ENCODE data around the gene CADPS. TPM values are rescaled to one million over a fixed set of nuclear protein-coding genes. Genes with fewer than 3 reads are reported as not detected.

CADPS gene
- total and polyA plus RNA-seq, 5 experiments from 2014 or later, result not detected

DNA sequence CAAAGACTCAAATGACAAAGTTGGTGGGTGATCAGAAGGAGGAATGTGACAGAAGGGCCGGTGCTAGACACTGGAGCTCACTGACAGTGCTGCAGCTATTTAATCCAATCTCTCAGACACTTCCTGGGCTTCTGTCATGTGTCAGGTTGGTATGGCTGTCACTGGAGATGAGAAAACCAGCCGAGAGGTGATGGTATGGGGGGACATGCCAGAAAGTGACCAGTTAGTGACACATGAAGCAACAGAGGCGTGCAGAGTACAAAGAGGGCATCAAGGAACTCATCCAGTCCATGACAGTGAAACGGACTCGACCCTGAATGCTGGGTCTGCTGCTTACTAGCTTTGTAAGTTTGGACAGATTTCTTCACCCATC is 219.5 kb downstream of the CADPS start:
- Mint-ChIP-seq H3K27me3 (peaks cover 0 to 9% (median 0%) of the 10 kb centered on the region in 5 donors), H3K36me3 (no peaks in the 10 kb centered on the region), H3K4me3 (no peak overlapping the region), H3K4me1 (no peaks in the 10 kb centered on the region), H3K9me3 (no peaks in the 10 kb centered on the region), H3K27ac (no peak overlapping the region)
- ATAC-seq (no peak), DNase-seq (no peak)
- POLR2A ChIA-PET, result no interaction called here

DNA sequence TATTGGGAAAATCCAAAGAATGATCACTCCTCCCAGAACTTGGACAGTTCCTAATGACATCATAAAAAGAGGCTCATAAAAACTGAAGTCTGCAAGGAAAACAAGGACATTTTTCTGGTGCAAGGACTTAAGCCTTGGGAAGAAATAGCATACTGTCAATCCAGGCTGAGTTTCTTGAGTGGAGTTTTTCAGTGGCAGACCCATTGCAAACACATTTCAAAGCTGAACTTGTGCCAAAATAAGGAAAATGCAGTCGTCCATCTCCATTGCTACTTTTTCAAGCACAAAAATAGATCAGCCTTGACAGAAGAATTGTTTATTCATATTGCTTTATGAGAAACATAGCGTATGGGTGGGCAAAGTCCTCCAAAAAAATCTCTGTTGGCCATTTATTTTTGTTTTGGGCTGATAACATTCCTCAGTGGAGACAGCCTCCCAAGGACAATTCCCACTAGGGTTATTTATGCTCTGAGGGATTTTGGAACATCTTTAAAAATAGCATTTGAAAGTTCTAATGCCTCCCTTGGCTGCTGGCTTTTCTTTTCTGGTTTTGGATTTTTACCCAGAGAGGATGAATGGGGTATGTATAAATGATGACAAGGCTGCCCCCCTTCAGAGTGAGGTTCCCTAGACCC is 220.0 kb downstream of the CADPS start:
- no peak for DNase-seq
- H3K9me3 Mint-ChIP-seq, result no peaks in the 10 kb centered on the region
- H3K36me3 Mint-ChIP-seq, result no peaks in the 10 kb centered on the region
- no peak for ATAC-seq
- no peaks in the 10 kb centered on the region for H3K4me1 Mint-ChIP-seq
- POLR2A ChIA-PET, result no interaction called here
- no peak overlapping the region for H3K27ac Mint-ChIP-seq
- no peak overlapping the region for H3K4me3 Mint-ChIP-seq
- peaks cover 0 to 9% (median 0%) of the 10 kb centered on the region in 5 donors for H3K27me3 Mint-ChIP-seq

DNA sequence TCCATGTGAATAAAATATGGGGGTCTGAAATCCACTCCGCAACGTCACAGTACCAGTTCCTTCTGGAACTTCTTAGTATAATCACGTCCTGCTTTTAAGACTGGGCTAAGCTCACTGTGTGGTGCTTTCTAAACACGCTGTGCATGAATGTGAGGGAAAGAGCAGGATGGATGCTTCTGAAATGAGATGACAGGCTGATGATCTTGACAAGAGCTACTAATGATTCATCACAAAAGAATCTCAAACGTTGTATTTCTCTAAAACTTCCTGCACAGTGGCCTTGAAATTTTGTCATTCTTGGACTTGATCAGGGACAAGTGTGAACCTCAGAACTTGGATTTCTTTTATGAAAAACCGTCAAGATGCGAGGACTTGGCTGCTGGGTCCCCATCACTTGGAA is 221.4 kb downstream of the CADPS start:
- POLR2A ChIA-PET, result no interaction called here
- Mint-ChIP-seq H3K4me3 (no peak overlapping the region), H3K27ac (no peak overlapping the region), H3K4me1 (no peaks in the 10 kb centered on the region), H3K9me3 (no peaks in the 10 kb centered on the region), H3K36me3 (no peaks in the 10 kb centered on the region), H3K27me3 (peaks cover 0 to 9% (median 0%) of the 10 kb centered on the region in 5 donors)
- no peak for DNase-seq
- no peak for ATAC-seq

DNA sequence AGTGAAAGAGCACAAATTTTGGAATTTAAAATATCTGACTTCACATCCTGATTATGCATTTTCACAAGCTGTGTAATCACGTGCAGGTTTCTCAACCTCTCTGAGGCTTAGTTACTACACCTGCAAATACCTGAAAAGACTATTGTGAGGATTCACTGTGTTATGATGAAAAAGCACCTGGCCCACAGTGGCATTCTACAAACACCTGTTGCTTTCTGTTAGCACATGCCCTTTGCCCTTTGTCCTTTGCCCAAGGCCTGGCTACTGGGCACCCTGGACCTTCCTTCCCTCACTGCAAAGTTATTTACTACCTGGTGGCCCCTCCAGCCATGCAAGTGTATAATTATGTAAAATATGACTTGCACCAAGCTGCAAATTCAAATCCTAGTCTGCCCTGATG is 227.5 kb downstream of the CADPS start:
- H3K36me3 Mint-ChIP-seq, result no peaks in the 10 kb centered on the region
- no peaks in the 10 kb centered on the region for H3K4me1 Mint-ChIP-seq
- POLR2A ChIA-PET, result no interaction called here

DNA sequence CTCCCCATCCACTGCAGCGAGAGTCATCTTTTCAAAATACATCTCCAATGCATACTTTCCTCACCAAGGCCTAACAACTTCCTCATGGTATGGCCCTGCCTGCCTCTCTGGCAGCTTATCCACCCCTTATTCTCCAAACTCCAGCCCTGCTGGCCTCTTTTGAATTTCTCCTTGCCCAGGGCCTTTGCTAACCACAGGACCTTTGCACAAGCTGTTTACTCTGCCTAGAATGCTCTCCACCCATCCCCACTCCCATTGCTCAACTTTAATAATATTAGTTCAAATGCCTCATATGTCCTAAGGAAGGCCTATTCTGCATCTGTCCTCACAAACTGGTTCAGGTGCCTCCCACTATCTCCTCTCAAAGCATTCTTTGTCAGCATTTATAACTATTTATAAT is 230.7 kb downstream of the CADPS start:
- Mint-ChIP-seq H3K4me3 (no peak overlapping the region), H3K27me3 (peaks cover 0 to 16% (median 2%) of the 10 kb centered on the region in 5 donors), H3K27ac (no peak overlapping the region), H3K36me3 (no peaks in the 10 kb centered on the region), H3K9me3 (peaks cover 0 to 10% (median 0%) of the 10 kb centered on the region in 9 donors), H3K4me1 (peaks cover 0 to 2% (median 0%) of the 10 kb centered on the region in 4 donors)
- DNase-seq (no peak), ATAC-seq (no peak)
- POLR2A ChIA-PET, result no interaction called here

More for the DNA sequence above, 227.5 kb downstream of the CADPS start:
- no peaks in the 10 kb centered on the region for H3K9me3 Mint-ChIP-seq
- no peak for ATAC-seq
- peaks cover 0 to 9% (median 1%) of the 10 kb centered on the region in 5 donors for H3K27me3 Mint-ChIP-seq
- H3K4me3 Mint-ChIP-seq, result no peak overlapping the region
- H3K27ac Mint-ChIP-seq, result no peak overlapping the region
- no peak for DNase-seq

DNA sequence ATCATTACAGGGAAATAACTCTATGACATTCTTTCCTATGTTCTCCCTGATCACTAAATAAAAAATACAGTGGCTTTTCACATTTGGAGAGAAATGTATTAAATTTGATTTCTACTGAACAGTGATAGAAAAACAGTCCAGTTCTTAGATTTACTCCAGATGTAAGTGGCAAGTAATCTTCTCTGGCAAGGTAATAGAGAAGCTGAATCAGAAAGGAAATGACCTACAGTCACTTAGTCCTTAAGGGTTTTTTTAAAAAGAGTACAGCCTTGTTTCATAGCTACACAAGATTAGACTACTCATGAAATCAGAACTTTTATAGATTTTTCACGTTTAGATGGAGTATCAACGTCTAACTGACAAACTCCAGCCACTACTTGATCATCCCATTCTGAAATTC is 236.9 kb downstream of the CADPS start:
- Mint-ChIP-seq H3K9me3 (peaks cover 0 to 10% (median 0%) of the 10 kb centered on the region in 9 donors), H3K27me3 (peaks cover 0 to 24% (median 6%) of the 10 kb centered on the region in 5 donors), H3K4me1 (peaks cover 0 to 2% (median 0%) of the 10 kb centered on the region in 4 donors), H3K4me3 (no peak overlapping the region), H3K27ac (no peak overlapping the region), H3K36me3 (no peaks in the 10 kb centered on the region)
- DNase-seq (no peak), ATAC-seq (no peak)
- POLR2A ChIA-PET, result no interaction called here

DNA sequence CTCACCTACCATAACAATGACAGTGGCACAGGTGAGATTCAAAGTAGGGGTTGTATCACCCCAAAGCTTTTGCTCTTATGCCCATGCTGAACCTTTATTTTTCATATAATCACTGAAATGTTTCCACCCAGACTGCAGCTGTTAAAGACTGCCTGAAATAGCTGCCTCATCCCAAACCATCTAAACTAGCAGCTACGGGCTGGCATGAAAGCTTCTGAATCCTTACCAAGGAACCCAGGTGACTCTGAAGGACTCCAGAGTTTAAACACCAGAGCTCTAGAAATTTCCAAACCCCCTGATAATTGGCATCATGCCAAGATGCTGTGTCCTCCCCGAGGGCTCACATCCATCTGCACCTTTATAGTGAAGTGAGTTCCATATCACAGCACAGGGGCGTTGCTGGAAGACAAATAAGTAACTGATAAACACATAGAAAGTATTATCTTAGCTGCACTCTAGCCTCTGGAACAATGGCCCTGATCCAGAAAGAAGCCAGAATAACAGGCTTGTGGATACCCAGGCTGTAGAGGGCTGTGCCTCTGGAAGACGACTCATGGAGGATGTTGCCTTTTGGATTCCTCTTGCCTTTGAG is 238.9 kb downstream of the CADPS start:
- H3K9me3 Mint-ChIP-seq, result no peaks in the 10 kb centered on the region
- no peak for DNase-seq
- POLR2A ChIA-PET, result no interaction called here
- no peak overlapping the region for H3K4me3 Mint-ChIP-seq
- no peak overlapping the region for H3K27ac Mint-ChIP-seq
- no peaks in the 10 kb centered on the region for H3K36me3 Mint-ChIP-seq
- no peaks in the 10 kb centered on the region for H3K4me1 Mint-ChIP-seq
- H3K27me3 Mint-ChIP-seq, result peaks cover 2 to 19% (median 10%) of the 10 kb centered on the region in 5 donors
- no peak for ATAC-seq

DNA sequence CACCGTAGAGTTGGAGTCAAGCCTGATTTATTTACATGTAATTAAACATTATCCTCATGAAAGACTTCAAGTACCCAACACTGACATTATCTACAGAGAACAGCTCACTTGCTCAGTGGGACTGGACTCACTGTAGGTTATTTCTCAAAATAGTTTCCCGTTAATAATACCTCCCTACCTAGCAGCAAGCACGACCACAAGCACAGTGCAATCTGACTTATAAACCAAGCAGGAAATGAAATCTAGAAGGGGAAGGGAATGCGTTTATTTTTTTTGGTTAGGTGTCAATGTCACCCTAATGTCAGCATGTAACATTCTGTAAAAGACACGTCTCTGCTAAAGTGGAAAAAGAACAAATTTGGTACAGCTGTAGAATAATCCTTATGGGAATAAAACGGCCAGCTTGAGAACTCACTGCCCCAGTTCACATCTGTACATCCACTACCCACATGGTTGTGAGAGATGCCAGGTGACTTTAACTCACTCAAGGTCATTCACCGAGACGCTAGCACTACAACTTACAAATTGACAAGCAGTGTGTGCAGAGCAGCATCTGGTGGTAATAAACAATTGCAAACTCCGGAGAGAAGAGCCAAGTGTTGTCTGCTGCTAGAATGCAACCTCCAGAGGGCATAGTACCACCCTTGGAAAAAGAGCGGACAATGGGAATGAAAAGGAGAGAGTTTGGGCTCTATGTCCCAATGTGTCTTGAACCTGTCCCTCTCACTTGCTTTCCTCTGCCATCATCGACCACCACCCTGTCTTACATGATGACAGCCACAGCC is 242.5 kb downstream of the CADPS start:
- H3K27me3 Mint-ChIP-seq, result peaks cover 2 to 14% (median 9%) of the 10 kb centered on the region in 5 donors
- no peak overlapping the region for H3K27ac Mint-ChIP-seq
- POLR2A ChIA-PET, result no interaction called here
- no peaks in the 10 kb centered on the region for H3K36me3 Mint-ChIP-seq
- DNase-seq (no peak), ATAC-seq (no peak)
- no peaks in the 10 kb centered on the region for H3K9me3 Mint-ChIP-seq
- H3K4me1 Mint-ChIP-seq, result no peaks in the 10 kb centered on the region
- no peak overlapping the region for H3K4me3 Mint-ChIP-seq

DNA sequence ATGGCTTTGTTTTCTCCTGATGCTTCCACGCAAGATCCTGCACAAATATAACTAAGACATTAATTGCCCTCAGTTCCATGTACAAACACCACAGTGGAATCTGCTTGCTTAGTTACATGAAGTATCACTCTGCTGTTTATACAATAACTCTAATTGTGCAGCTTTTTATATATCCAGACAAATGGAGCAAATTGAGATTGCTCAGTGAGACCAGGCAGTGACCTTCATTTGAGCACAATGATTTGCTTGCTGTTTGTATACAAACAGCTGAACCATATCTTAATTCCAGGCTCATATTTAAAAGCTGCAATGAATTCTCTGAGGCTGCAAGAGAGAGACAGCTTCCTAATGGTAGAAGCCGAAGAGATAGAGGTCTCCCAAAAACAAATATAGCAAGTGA is 243.7 kb downstream of the CADPS start:
- DNase-seq (no peak), ATAC-seq (no peak)
- no peak overlapping the region for H3K27ac Mint-ChIP-seq
- H3K27me3 Mint-ChIP-seq, result peaks cover 2 to 12% (median 7%) of the 10 kb centered on the region in 5 donors
- no peaks in the 10 kb centered on the region for H3K9me3 Mint-ChIP-seq
- no peaks in the 10 kb centered on the region for H3K36me3 Mint-ChIP-seq
- no peaks in the 10 kb centered on the region for H3K4me1 Mint-ChIP-seq
- no peak overlapping the region for H3K4me3 Mint-ChIP-seq
- POLR2A ChIA-PET, result no interaction called here

DNA sequence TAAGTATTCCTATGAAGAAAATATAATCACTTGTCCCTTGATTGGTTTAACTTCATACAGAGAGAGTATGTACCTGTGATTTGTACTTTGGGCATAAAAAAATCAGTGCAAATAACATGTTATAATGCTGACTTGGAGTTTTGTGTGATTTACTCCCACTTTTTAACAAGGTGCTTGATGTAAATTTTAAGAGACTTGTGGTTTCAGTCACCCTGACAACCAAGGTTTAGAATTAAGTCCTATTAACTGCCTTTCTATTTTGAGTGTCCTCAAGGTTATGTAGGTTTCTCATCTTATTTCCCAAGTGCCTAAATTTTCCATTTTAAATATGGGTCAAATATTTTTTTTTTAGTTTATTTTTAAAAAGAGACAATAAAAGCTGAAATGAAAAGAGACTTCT is 244.6 kb downstream of the CADPS start:
- no peaks in the 10 kb centered on the region for H3K4me1 Mint-ChIP-seq
- H3K27me3 Mint-ChIP-seq, result peaks cover 2 to 13% (median 7%) of the 10 kb centered on the region in 5 donors
- H3K36me3 Mint-ChIP-seq, result no peaks in the 10 kb centered on the region
- DNase-seq (no peak), ATAC-seq (no peak)
- H3K4me3 Mint-ChIP-seq, result no peak overlapping the region
- no peak overlapping the region for H3K27ac Mint-ChIP-seq
- H3K9me3 Mint-ChIP-seq, result no peaks in the 10 kb centered on the region
- POLR2A ChIA-PET, result no interaction called here

DNA sequence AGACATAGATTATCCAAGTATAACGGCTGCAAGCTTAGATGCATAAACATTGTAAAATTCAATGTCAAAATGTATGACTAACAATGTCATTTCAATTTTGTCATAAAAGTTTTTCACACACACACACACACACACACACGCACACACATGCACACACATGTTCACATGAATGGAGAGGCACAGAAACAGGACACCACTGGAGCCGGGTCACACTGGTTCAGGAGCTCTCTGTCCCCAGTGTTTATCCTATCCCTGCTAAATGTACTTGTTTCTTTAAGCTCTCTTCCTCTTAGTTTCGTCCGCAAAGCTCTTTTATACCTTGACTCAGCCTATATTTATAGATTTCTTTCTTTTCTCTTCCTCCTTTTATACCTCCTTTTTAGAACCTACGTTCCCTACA is 249.9 kb downstream of the CADPS start:
- no peak overlapping the region for H3K27ac Mint-ChIP-seq
- ATAC-seq (no peak), DNase-seq (no peak)
- H3K9me3 Mint-ChIP-seq, result no peaks in the 10 kb centered on the region
- no peak overlapping the region for H3K4me3 Mint-ChIP-seq
- H3K4me1 Mint-ChIP-seq, result no peaks in the 10 kb centered on the region
- H3K27me3 Mint-ChIP-seq, result peaks cover 0 to 26% (median 11%) of the 10 kb centered on the region in 5 donors
- no peaks in the 10 kb centered on the region for H3K36me3 Mint-ChIP-seq
- POLR2A ChIA-PET, result no interaction called here

DNA sequence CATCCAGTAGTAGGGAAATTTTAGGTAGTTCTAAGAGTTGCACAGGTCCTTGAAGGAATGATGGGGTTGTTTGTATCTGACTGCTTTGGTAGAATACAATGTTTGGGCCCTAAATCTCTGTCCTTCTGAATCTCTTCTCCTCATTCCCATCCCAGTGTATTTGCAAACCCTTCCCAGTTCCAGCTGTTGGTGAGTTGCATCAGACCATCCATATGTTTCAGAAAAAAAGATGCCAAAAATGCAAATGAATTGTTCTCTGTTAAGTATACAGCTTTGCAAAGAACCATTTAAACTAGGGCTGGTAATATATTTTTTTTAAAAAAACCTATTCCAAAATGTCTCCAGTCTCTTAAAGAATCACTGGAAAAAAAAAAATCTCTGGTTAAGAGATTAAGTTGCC is 251.0 kb downstream of the CADPS start:
- DNase-seq, result no peak
- H3K9me3 Mint-ChIP-seq, result no peaks in the 10 kb centered on the region
- peaks cover 0 to 26% (median 11%) of the 10 kb centered on the region in 5 donors for H3K27me3 Mint-ChIP-seq
- POLR2A ChIA-PET, result no interaction called here
- H3K4me3 Mint-ChIP-seq, result no peak overlapping the region
- H3K4me1 Mint-ChIP-seq, result no peaks in the 10 kb centered on the region
- no peak for ATAC-seq
- no peak overlapping the region for H3K27ac Mint-ChIP-seq
- H3K36me3 Mint-ChIP-seq, result no peaks in the 10 kb centered on the region

DNA sequence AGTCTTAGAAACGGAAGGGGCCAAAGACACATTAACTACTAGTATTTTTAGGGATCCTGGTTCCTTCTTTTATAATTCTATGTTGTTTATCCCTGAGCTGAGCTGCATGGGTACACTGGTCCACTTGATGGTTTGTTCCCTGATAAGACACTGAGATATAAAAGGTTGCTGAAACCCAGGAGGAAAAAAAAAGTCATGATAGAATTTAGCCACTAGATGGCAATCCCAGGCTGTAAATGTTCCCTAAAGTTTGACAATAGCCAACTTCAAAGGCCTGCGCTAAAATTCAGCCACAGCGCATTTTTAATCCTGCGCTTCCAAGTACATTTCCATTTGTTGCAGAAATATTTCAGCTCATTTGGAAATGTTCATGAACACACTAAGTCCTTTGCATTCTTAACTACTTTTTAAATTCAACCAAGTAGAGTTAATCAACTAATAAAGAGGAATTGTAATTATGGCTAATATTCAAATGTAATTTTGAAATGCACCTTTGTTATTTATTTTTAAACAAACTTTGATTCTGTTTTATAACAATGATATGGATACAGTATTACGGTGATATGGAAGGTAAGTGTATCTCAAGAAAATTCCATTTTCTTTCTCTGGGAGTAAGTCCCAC is 252.6 kb downstream of the CADPS start:
- DNase-seq (peak in 1 of 10 donors; percentile 3), ATAC-seq (no peak)
- POLR2A ChIA-PET, result no interaction called here
- H3K9me3 Mint-ChIP-seq, result no peaks in the 10 kb centered on the region
- no peak overlapping the region for H3K4me3 Mint-ChIP-seq
- peaks cover 0 to 26% (median 14%) of the 10 kb centered on the region in 5 donors for H3K27me3 Mint-ChIP-seq
- H3K4me1 Mint-ChIP-seq, result no peaks in the 10 kb centered on the region
- no peak overlapping the region for H3K27ac Mint-ChIP-seq
- H3K36me3 Mint-ChIP-seq, result no peaks in the 10 kb centered on the region

All from naive thymus-derived CD8-positive, alpha-beta T cell (primary cell).